Large intestine (tissue), 3 donors: ENCODE data around the gene CAPN8. TPM values are rescaled to one million over a fixed set of nuclear protein-coding genes. Genes with fewer than 3 reads are reported as not detected.

Experiments
- DNase-seq, 2 donors: peaks; one replicate each; pipeline versions ENCODE4 v3.0.0 to v3.0.0-alpha.2; 2013
- H3K27ac ChIP-seq: one replicate; pipeline ENCODE4 v1.5.1; 2013; ENCODE audit warnings: low read length
- H3K27me3 ChIP-seq: 2 replicates; pipeline ENCODE4 v1.6.1; 2013; ENCODE audit warnings: low read length; ENCODE audit not compliant: control insufficient read depth, insufficient read depth
- H3K36me3 ChIP-seq: 2 replicates; pipeline ENCODE4 v1.6.1; 2013; ENCODE audit warnings: low read length; ENCODE audit not compliant: control insufficient read depth, insufficient read depth
- H3K4me1 ChIP-seq: one replicate; pipeline ENCODE4 v1.6.1; 2013; ENCODE audit warnings: low read length; ENCODE audit not compliant: control insufficient read depth, insufficient read depth
- H3K4me3 ChIP-seq: one replicate; pipeline ENCODE4 v1.5.1; 2013; ENCODE audit warnings: low read length
- H3K9me3 ChIP-seq: one replicate; pipeline ENCODE4 v1.6.1; 2013; ENCODE audit warnings: mild to moderate bottlenecking, low read depth, low read length, moderate library complexity; ENCODE audit not compliant: control insufficient read depth
- WGBS: methylation state at CpG from one replicate; pipeline ENCODE4 v1.1.5; 2013; ENCODE audit warnings: low lambda C conversion rate; ENCODE audit not compliant: insufficient coverage; 5-methylcytosine and 5-hydroxymethylcytosine counted together
- polyA plus RNA-seq: library from polyadenylated mRNA; unstranded; fragments of 120-200 nt; gene quantifications from one replicate; pipeline ENCODE4 v1.2.1, GENCODE V29; 2013

CAPN8 gene
- polyA plus RNA-seq, 1 donor = 8.7 TPM

- Histone ChIP-seq H3K4me3 (no peak overlapping the region), H3K4me1 (no peaks in the 10 kb centered on the region), H3K9me3 (no peaks in the 10 kb centered on the region), H3K27ac (no peak overlapping the region), H3K27me3 (no peaks in the 10 kb centered on the region), H3K36me3 (no peaks in the 10 kb centered on the region)
- WGBS = 80% methylated on average over 1 of the region's 4 CpGs
- no peak for DNase-seq
These were observed 12.1 kb downstream of the CAPN8 start for GRCh38 chr1:223653431-223653830.

GRCh38 chr1:223653015-223653414, 12.5 kb downstream of the CAPN8 start:
- Histone ChIP-seq H3K27ac (no peak overlapping the region), H3K27me3 (no peaks in the 10 kb centered on the region), H3K9me3 (no peaks in the 10 kb centered on the region), H3K4me3 (no peak overlapping the region), H3K4me1 (no peaks in the 10 kb centered on the region), H3K36me3 (no peaks in the 10 kb centered on the region)
- no peak for DNase-seq
- WGBS = no CpG with 5 or more reads among the region's 14 CpGs

GRCh38 chr1:223652436-223652941, 13.0 kb downstream of the CAPN8 start:
- H3K4me1 ChIP-seq = no peaks in the 10 kb centered on the region
- WGBS = no CpG with 5 or more reads among the region's 12 CpGs
- H3K27me3 ChIP-seq = no peaks in the 10 kb centered on the region
- no peak overlapping the region for H3K27ac ChIP-seq
- no peak overlapping the region for H3K4me3 ChIP-seq
- no peaks in the 10 kb centered on the region for H3K36me3 ChIP-seq
- no peak for DNase-seq
- H3K9me3 ChIP-seq = no peaks in the 10 kb centered on the region

GRCh38 chr1:223651291-223651991, 14.1 kb downstream of the CAPN8 start:
- Histone ChIP-seq H3K4me1 (no peaks in the 10 kb centered on the region), H3K27me3 (no peaks in the 10 kb centered on the region), H3K27ac (no peak overlapping the region), H3K9me3 (no peaks in the 10 kb centered on the region), H3K4me3 (no peak overlapping the region), H3K36me3 (no peaks in the 10 kb centered on the region)
- WGBS = 49% methylated on average over 3 of the region's 8 CpGs
- DNase-seq = peak in 1 of 2 donors; percentile 28

- Histone ChIP-seq H3K27ac (no peak overlapping the region), H3K36me3 (no peaks in the 10 kb centered on the region), H3K4me3 (no peak overlapping the region), H3K4me1 (no peaks in the 10 kb centered on the region), H3K27me3 (no peaks in the 10 kb centered on the region), H3K9me3 (no peaks in the 10 kb centered on the region)
- no peak for DNase-seq
- no CpG with 5 or more reads among the region's 2 CpGs for WGBS
These were observed 15.0 kb downstream of the CAPN8 start for GRCh38 chr1:223650465-223650864.

GRCh38 chr1:223649222-223649621, 16.3 kb downstream of the CAPN8 start:
- Histone ChIP-seq H3K4me3 (no peak overlapping the region), H3K36me3 (no peaks in the 10 kb centered on the region), H3K4me1 (no peaks in the 10 kb centered on the region), H3K27me3 (no peaks in the 10 kb centered on the region), H3K27ac (no peak overlapping the region), H3K9me3 (no peaks in the 10 kb centered on the region)
- 0% methylated on average over 1 of the region's 1 CpG for WGBS
- DNase-seq = no peak

- no CpG with 5 or more reads among the region's 1 CpG for WGBS
- H3K4me3 ChIP-seq = no peak overlapping the region
- no peaks in the 10 kb centered on the region for H3K27me3 ChIP-seq
- H3K36me3 ChIP-seq = no peaks in the 10 kb centered on the region
- DNase-seq = no peak
- no peaks in the 10 kb centered on the region for H3K9me3 ChIP-seq
- H3K4me1 ChIP-seq = peaks cover 5% of the 10 kb centered on the region
- no peak overlapping the region for H3K27ac ChIP-seq
These were observed 18.3 kb downstream of the CAPN8 start for GRCh38 chr1:223647249-223647648.

GRCh38 chr1:223645903-223646302, 19.6 kb downstream of the CAPN8 start:
- no peak overlapping the region for H3K4me3 ChIP-seq
- no CpG with 5 or more reads among the region's 3 CpGs for WGBS
- H3K27me3 ChIP-seq = no peaks in the 10 kb centered on the region
- H3K4me1 ChIP-seq = peaks cover 8% of the 10 kb centered on the region
- no peaks in the 10 kb centered on the region for H3K36me3 ChIP-seq
- no peak for DNase-seq
- no peaks in the 10 kb centered on the region for H3K9me3 ChIP-seq
- H3K27ac ChIP-seq = no peak overlapping the region

- peak overlapping the region; percentile 8 for H3K27ac ChIP-seq
- H3K36me3 ChIP-seq = no peaks in the 10 kb centered on the region
- H3K4me1 ChIP-seq = peaks cover 10% of the 10 kb centered on the region
- peak in 1 of 2 donors; percentile 55 for DNase-seq
- H3K4me3 ChIP-seq = no peak overlapping the region
- H3K27me3 ChIP-seq = no peaks in the 10 kb centered on the region
- no CpG with 5 or more reads among the region's 7 CpGs for WGBS
- H3K9me3 ChIP-seq = no peaks in the 10 kb centered on the region
These were observed 23.3 kb downstream of the CAPN8 start for GRCh38 chr1:223642237-223642636.

- Histone ChIP-seq H3K36me3 (no peaks in the 10 kb centered on the region), H3K4me3 (no peak overlapping the region), H3K27me3 (no peaks in the 10 kb centered on the region), H3K27ac (no peak overlapping the region), H3K9me3 (no peaks in the 10 kb centered on the region), H3K4me1 (peaks cover 10% of the 10 kb centered on the region)
- no CpG with 5 or more reads among the region's 7 CpGs for WGBS
- DNase-seq = peak in 1 of 2 donors; percentile 60
These were observed 23.9 kb downstream of the CAPN8 start for GRCh38 chr1:223641523-223642039.

- Histone ChIP-seq H3K36me3 (no peaks in the 10 kb centered on the region), H3K27ac (no peak overlapping the region), H3K27me3 (no peaks in the 10 kb centered on the region), H3K4me1 (peaks cover 10% of the 10 kb centered on the region), H3K9me3 (no peaks in the 10 kb centered on the region), H3K4me3 (no peak overlapping the region)
- WGBS = no CpG with 5 or more reads among the region's 2 CpGs
- DNase-seq = no peak
These were observed 26.2 kb downstream of the CAPN8 start for GRCh38 chr1:223639331-223639749.
